HepG2 (cell line): ENCODE data around the gene OGFR. TPM values are rescaled to one million over a fixed set of nuclear protein-coding genes. Genes with fewer than 3 reads are reported as not detected.
A peak's percentile ranks its signal among the peaks of the same experiment; 100 is the strongest.

ENCODE experiments used
- ATAC-seq: fragments of 200-7000 bp; cut with Tn5 transposase; 3 replicates; pipeline ENCODE4 v1.9.1; 2020; ENCODE audit warnings: mild to moderate bottlenecking, moderate library complexity
- BruUV-seq: library from RNA; stranded (reverse); fragments of 400-500 nt; replicated peaks from 2 replicates; lab custom pipeline; 2021; lab: Mats Ljungman, UMichigan
- CTCF ChIA-PET: fragments of 300-600 bp; formaldehyde crosslinking; extraction: SDS; loops from one replicate; lab custom pipeline; 2021; ENCODE audit warnings: low total read pairs, inconsistent platforms, low intra/inter-chr PET ratio; lab: Yijun Ruan, JAX
- POLR2A ChIA-PET: fragments of 350-600 bp; sonication (Branson Sonifier 250); formaldehyde crosslinking; loops from one replicate; lab custom pipeline; 2020; ENCODE audit warnings: antibody characterized with exemption, inconsistent platforms; lab: Yijun Ruan, JAX
- DNase-seq: peaks from one replicate; pipeline ENCODE4 v3.0.0-alpha.2; 2015; ENCODE audit warnings: low spot score
- FAIRE-seq: peaks from 3 replicates; lab custom pipeline; 2011; peaks lifted over from hg19 to GRCh38; lab: Jason Lieb, UNC
- H2AFZ ChIP-seq: one replicate; pipeline ENCODE4 v1.6.1; 2011; ENCODE audit warnings: low read length, inconsistent platforms
- H3K27ac ChIP-seq: fragments of 300-600 bp; 3 replicates; pipeline ENCODE4 v1.8.0; 2011; ENCODE audit warnings: mixed run types, mild to moderate bottlenecking, mixed read lengths, low read length, inconsistent platforms; ENCODE audit not compliant: insufficient read depth; ENCODE audit errors: extremely low read length
- H3K27me3 ChIP-seq, 2 experiments: fragments of 200-600 bp in 1 of 2; 2 replicates in 1 of 2; 3 replicates in 1 of 2; pipeline versions ENCODE4 v1.6.0 to v1.8.0; 2011; ENCODE audit warnings: low read length in 2 of 2, mild to moderate bottlenecking in 2 of 2, moderate library complexity in 2 of 2, inconsistent platforms in 1 of 2; ENCODE audit not compliant: insufficient read depth in 2 of 2, control insufficient read depth in 1 of 2
- H3K36me3 ChIP-seq, 2 experiments: fragments of 200-600 bp in 1 of 2; replicated peaks in 1 of 2; 2 replicates in 1 of 2; 3 replicates in 1 of 2; pipeline versions ENCODE4 v1.5.1 to v1.8.0; 2011; ENCODE audit warnings: low read length in 2 of 2, inconsistent platforms in 1 of 2; ENCODE audit not compliant: insufficient read depth in 2 of 2, control insufficient read depth in 1 of 2
- H3K4me1 ChIP-seq: 2 replicates; pipeline ENCODE4 v1.5.1; 2012; ENCODE audit warnings: low read length, inconsistent platforms; ENCODE audit not compliant: insufficient read depth
- H3K4me2 ChIP-seq: 2 replicates; pipeline ENCODE4 v1.6.0; 2011; ENCODE audit warnings: low read depth, low read length, inconsistent platforms
- H3K4me3 ChIP-seq, 3 experiments: fragments of 200-600 bp in 1 of 3; sonication (generic), shearing (Covaris generic) in 1 of 3; replicated peaks in 1 of 3; 2 replicates each; pipeline ENCODE4 v1.5.1; 2011 to 2016; ENCODE audit warnings: low read length in 3 of 3, inconsistent platforms in 2 of 3, low read depth in 2 of 3, mild to moderate bottlenecking in 2 of 3, control low read depth in 1 of 3, mixed read lengths in 1 of 3; ENCODE audit not compliant: insufficient read depth in 1 of 3
- H3K79me2 ChIP-seq: one replicate; pipeline ENCODE4 v1.6.1; 2011; ENCODE audit warnings: low read length, inconsistent platforms; ENCODE audit not compliant: insufficient read depth
- H3K9ac ChIP-seq: 2 replicates; pipeline ENCODE4 v1.6.0; 2011; ENCODE audit warnings: mild to moderate bottlenecking, low read depth, low read length, inconsistent platforms; ENCODE audit not compliant: insufficient read depth
- H3K9me3 ChIP-seq: 2 replicates; pipeline ENCODE4 v1.5.1; 2012; ENCODE audit warnings: mild to moderate bottlenecking, low read length
- H4K20me1 ChIP-seq: 2 replicates; pipeline ENCODE4 v1.6.0; 2011; ENCODE audit warnings: inconsistent platforms, mild to moderate bottlenecking, low read length, moderate library complexity; ENCODE audit not compliant: insufficient read depth
- BRD4 ChIP-seq: sonication (generic); formaldehyde crosslinking; IDR thresholded peaks from 2 replicates; pipeline ENCODE4 v1.4.0; 2020; ENCODE audit warnings: missing genetic modification reagents
- CERS6 ChIP-seq: sonication (generic); formaldehyde crosslinking; IDR thresholded peaks from 2 replicates; pipeline ENCODE4 v1.5.0; 2020; ENCODE audit warnings: missing genetic modification reagents
- HDAC6 ChIP-seq: fragments of 200-600 bp; sonication (generic); IDR thresholded peaks from 2 replicates; pipeline ENCODE4 v1.7.0; 2017; ENCODE audit warnings: mild to moderate bottlenecking, antibody characterized with exemption, low read length, low read depth
- KLF6 ChIP-seq: IDR thresholded peaks from 2 replicates; pipeline ENCODE4 v1.8.0; 2016; ENCODE audit warnings: missing biosample characterization, missing genetic modification reagents
- MAZ ChIP-seq, 2 experiments: sonication (generic) in 1 of 2; formaldehyde crosslinking in 1 of 2; IDR thresholded peaks; 2 replicates each; pipeline versions ENCODE4 v1.5.0 to v1.6.1; 2012 to 2020; ENCODE audit warnings: low read depth in 2 of 2, mild to moderate bottlenecking in 2 of 2, borderline replicate concordance in 1 of 2, improper control_type of control experiment in 1 of 2, low read length in 1 of 2, missing genetic modification reagents in 1 of 2, moderate library complexity in 1 of 2
- POLR2AphosphoS5 ChIP-seq: IDR thresholded peaks from 2 replicates; pipeline ENCODE4 v1.6.1; 2012; ENCODE audit warnings: low read depth, low read length
- RBFOX2 ChIP-seq: fragments of 200-400 bp; formaldehyde crosslinking; IDR thresholded peaks from 2 replicates; pipeline ENCODE4 v1.6.1; 2017; ENCODE audit warnings: low read depth, mild to moderate bottlenecking, low read length
- RBM22 ChIP-seq: fragments of 200-400 bp; formaldehyde crosslinking; optimal IDR thresholded peaks from 2 replicates; pipeline ENCODE3; 2017; ENCODE audit warnings: mild to moderate bottlenecking, low read length, moderate library complexity
- SP2 ChIP-seq: sonication (generic); formaldehyde crosslinking; IDR thresholded peaks from 2 replicates; pipeline ENCODE4 v1.5.1; 2020; ENCODE audit warnings: mild to moderate bottlenecking, missing genetic modification reagents
- ZBTB37 ChIP-seq: sonication (generic); formaldehyde crosslinking; IDR thresholded peaks from 2 replicates; pipeline ENCODE4 v1.4.0; 2020; ENCODE audit warnings: mild to moderate bottlenecking, missing genetic modification reagents
- ZC3H4 ChIP-seq: sonication (generic); formaldehyde crosslinking; IDR thresholded peaks from 2 replicates; pipeline ENCODE4 v1.4.0; 2020; ENCODE audit warnings: missing genetic modification reagents, borderline replicate concordance
- ZNF121 ChIP-seq: sonication (generic); formaldehyde crosslinking; IDR thresholded peaks from 2 replicates; pipeline ENCODE4 v1.5.0; 2020; ENCODE audit warnings: mild to moderate bottlenecking, missing genetic modification reagents
- ZNF224 ChIP-seq: sonication (generic); formaldehyde crosslinking; IDR thresholded peaks from 2 replicates; pipeline ENCODE4 v1.5.0; 2020; ENCODE audit warnings: mild to moderate bottlenecking, missing genetic modification reagents
- ZNF256 ChIP-seq: sonication (generic); formaldehyde crosslinking; conservative IDR thresholded peaks from 2 replicates; pipeline ENCODE4 v1.4.0; 2020; ENCODE audit warnings: missing genetic modification reagents
- ZNF280B ChIP-seq: sonication (generic); formaldehyde crosslinking; IDR thresholded peaks from 2 replicates; pipeline ENCODE4 v1.5.0; 2020; ENCODE audit warnings: missing genetic modification reagents, mild to moderate bottlenecking, borderline replicate concordance
- ZNF367 ChIP-seq: sonication (generic); formaldehyde crosslinking; IDR thresholded peaks from 2 replicates; pipeline ENCODE4 v1.4.0; 2020; ENCODE audit warnings: missing genetic modification reagents, borderline replicate concordance
- ZNF747 ChIP-seq: sonication (generic); formaldehyde crosslinking; IDR thresholded peaks from 2 replicates; pipeline ENCODE4 v1.8.1; 2023; ENCODE audit warnings: missing genetic modification reagents, mild to moderate bottlenecking, borderline replicate concordance
- ZNF891 ChIP-seq: sonication (generic); formaldehyde crosslinking; IDR thresholded peaks from 2 replicates; pipeline ENCODE4 v1.5.0; 2020; ENCODE audit warnings: mild to moderate bottlenecking, missing genetic modification reagents
- ZSCAN5A ChIP-seq: sonication (generic); formaldehyde crosslinking; IDR thresholded peaks from 2 replicates; pipeline ENCODE4 v1.8.0; 2022; ENCODE audit warnings: mild to moderate bottlenecking, missing genetic modification reagents, borderline replicate concordance
- WGBS: methylation state at CpG from one replicate; pipeline ENCODE4 v1.1.6; 2017; ENCODE audit warnings: low lambda C conversion rate; 5-methylcytosine and 5-hydroxymethylcytosine counted together
- in situ Hi-C: cut with HindIII; loops from 2 replicates; pipeline ENCODE4 v1.10.0; 2017; ENCODE audit warnings: low pct_unique_long_range_greater_than_20kb; ENCODE audit not compliant: extremely low pct_ligation_motif_present
- intact Hi-C: fragments of 100-400 bp; cut with micrococcal nuclease; formaldehyde crosslinking; loops from one replicate; pipeline ENCODE4 v1.10.0; 2022; ENCODE audit not compliant: unreplicated experiment
- polyA plus RNA-seq, 8 experiments: library from polyadenylated mRNA; depleted of rRNA in 3 of 8; stranded (reverse) in 7 of 8; unstranded in 1 of 8; fragments of >200 nt; fragmentation: Illumina TruSeq in 4 of 8; extraction: Trizol in 4 of 8; gene quantifications; 2 replicates each; pipeline versions ENCODE4 v1.2.1 to v1.2.3, GENCODE V29; 2011 to 2016; ENCODE audit warnings: low read depth in 4 of 8, missing spikeins in 1 of 8, mixed read lengths in 1 of 8; ENCODE audit not compliant: insufficient read depth in 1 of 8
- total RNA-seq, 5 experiments: library from RNA; depleted of rRNA; stranded (reverse); fragments of >200 nt; fragmentation: Illumina TruSeq; extraction: Trizol; gene quantifications; 2 replicates each; pipeline ENCODE4 v1.2.3, GENCODE V29; 2016; ENCODE audit warnings: low read depth in 1 of 5

OGFR gene
- total and polyA plus RNA-seq, 2 of the 13 experiments (the other 11 are each of a cell fraction or from before 2014, with no cell fraction given) = 47.7 to 81.8 TPM

- ChIA-PET CTCF (no interaction called here), POLR2A (interaction anchor here (1.3 kb wide), 1 partner anchor 19 kb away, joined by 3 read pairs; no protein-coding TSS in a partner anchor)
- Histone ChIP-seq H3K27ac (no peak overlapping the region), H3K27me3 (no peaks in the 10 kb centered on the region), H3K9me3 (no peaks in the 10 kb centered on the region), H3K79me2 (peaks cover 3% of the 10 kb centered on the region), H3K4me1 (peaks cover 27% of the 10 kb centered on the region), H4K20me1 (peaks cover 7% of the 10 kb centered on the region; the same call in 1 of the 2 replicates), H3K36me3 (peaks cover 35 to 54% of the 10 kb centered on the region in 2 experiments), H3K4me2 (no peak overlapping the region), H3K9ac (no peak overlapping the region), H3K4me3 (no peak overlapping the region), H2AFZ (no peak overlapping the region)
- ATAC-seq (no peak), FAIRE-seq (no peak), DNase-seq (no peak)
- WGBS = 99% methylated on average over 11 of the region's 11 CpGs
- in situ Hi-C loops (no loop called here), intact Hi-C loops (no loop called here)
- TSS peak; percentile 46 for BruUV-seq
- no peak for TF ChIP-seq ZNF280B (CRISPR knock-in tag)
- TF ChIP-seq ZNF747 (CRISPR knock-in tag) = no peak
- TF ChIP-seq ZC3H4 (CRISPR knock-in tag) = no peak
- TF ChIP-seq BRD4 (CRISPR knock-in tag) = no peak
- no peak for TF ChIP-seq ZNF224
- TF ChIP-seq ZSCAN5A (CRISPR knock-in tag) = no peak
- TF ChIP-seq KLF6 (CRISPR knock-in tag) = no peak
- TF ChIP-seq ZNF256 (CRISPR knock-in tag) = no peak
- no peak for TF ChIP-seq ZNF367 (CRISPR knock-in tag)
- TF ChIP-seq ZNF121 (CRISPR knock-in tag) = no peak
- TF ChIP-seq ZBTB37 = no peak
- no peak for TF ChIP-seq HDAC6
- TF ChIP-seq ZNF891 = no peak
- TF ChIP-seq POLR2AphosphoS5 = 0 out of 2 replicates have a peak, but pooled peaks have one; percentile 27
- TF ChIP-seq RBM22 = peak; percentile 50
- TF ChIP-seq MAZ (IDR thresholded peaks at IDR 0.05; ENCODE audit: borderline replicate concordance, low read depth, low read length) = no peak
- TF ChIP-seq MAZ (CRISPR knock-in tag; IDR thresholded peaks at IDR 0.05; ENCODE audit: low read depth) = no peak
- TF ChIP-seq SP2 = no peak
- peak; percentile 72 for TF ChIP-seq RBFOX2
- no peak for TF ChIP-seq CERS6 (CRISPR knock-in tag)
These were observed 8.2 kb downstream of the OGFR start for GRCh38 chr20:62812907-62813200.
